ENCODE measurements around the gene R3HCC1L.
"Not testable (repeated sequence)": the region's sequence is repeated elsewhere in the genome, so short reads cannot be mapped to it uniquely, and the experiment has no call there.

The R3HCC1L gene

DNA sequence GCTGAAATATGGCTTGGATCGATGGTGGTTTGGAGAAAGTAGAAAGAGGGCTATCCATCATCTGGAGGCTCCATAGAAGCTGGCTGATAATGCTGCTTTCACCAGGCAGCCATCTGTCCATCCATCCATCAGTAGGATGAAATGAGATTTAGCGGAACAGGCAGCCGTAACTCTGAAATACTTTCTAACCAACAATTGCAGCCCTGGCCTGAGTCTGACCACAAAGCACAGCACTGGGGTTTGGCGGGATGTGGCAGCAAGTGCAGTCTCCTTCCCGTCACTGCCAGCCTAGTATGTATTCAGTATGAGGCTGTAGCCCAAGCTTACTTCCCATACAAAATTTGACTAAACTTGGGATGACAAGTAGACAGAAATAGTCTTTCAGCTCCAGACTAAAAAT is 38.0 kb downstream of the R3HCC1L start:
- DNase-seq (ENCODE audit: low read depth in 2 of 2): no peak

DNA sequence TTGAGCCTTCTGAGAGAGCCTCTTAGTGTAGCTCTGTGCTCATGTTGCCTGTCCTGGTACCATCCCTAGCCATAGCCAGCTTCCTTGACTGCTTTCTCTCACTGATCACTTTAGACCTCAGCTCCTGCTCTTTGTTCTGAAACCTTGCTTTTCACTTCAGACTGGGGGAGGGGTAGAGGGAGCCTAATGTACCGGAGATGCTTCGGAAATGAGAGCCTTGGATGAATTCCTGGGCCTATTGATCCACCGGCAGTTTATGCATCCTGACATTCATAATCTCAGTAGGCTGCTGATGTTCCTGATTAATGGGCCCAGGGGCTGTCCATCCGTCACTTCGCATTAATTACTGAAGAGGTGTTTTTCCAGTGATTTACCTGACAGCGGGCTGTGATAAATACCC is 38.8 kb downstream of the R3HCC1L start:
- DNase-seq (ENCODE audit: low read depth in 2 of 2): no peak

DNA sequence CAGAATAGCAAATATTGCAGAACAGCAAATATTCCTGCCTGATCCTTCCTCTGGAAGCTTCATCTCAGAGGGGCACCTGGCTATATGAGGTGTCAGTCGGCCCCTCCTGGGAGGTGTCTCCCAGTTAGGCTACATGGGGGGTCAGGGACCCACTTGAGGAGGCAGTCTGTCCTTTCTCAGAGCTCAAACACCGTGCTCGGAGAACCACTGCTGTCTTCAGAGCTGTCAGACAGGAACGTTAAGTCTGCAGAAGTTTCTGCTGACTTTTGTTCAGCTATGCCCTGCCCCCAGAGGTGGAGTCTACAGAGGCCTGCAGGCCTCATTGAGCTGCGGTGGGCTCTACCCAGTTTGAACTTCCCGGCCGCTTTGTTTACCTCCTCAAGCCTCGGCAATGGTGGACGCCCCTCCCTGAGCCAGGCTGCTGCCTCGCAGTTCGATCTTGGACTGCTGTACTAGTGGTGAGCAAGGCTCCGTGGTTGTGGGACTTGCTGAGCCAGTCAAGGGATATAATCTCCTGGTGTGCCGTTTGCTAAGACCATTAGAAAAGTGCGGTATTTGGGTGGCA is 48.0 kb downstream of the R3HCC1L start:
- DNase-seq (ENCODE audit: low read depth in 2 of 2): not testable (repeated sequence)

DNA sequence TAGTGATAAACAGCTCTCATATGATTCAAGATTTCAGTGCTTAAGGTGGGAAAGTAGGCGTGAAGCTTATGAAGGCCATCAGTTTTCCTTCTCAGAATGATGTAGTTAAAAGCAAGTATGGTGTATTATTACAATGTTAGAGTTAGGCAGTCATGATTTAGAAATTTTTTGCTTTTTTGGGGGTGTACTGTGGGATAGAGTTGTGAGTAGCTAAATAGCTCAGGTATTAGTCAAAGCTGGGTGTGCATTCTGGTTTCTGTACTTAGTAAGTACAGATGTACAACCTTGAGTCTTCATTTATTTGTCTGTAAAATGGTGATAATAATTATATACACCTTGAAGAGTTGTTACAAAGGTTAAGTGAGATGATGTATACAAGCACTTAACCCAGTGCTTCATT is 52.2 kb downstream of the R3HCC1L start:
- no peak for DNase-seq (ENCODE audit: low read depth in 2 of 2)

DNA sequence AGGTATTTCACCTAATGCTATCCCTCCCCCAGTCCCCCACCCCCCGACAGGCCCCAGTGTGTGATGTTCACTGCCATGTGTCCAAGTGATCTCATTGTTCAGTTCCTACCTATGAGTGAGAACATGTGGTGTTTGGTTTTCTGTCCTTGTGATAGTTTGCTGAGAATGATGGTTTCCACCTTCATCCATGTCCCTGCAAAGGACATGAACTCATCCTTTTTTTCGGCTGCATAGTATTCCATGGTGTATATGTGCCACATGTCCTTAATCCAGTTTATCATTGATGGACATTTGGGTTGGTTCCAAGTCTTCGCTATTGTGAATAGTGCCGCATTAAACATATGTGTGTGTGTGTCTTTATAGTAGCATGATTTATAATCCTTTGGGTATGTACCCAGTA is 56.3 kb downstream of the R3HCC1L start:
- not testable (repeated sequence) for DNase-seq (ENCODE audit: low read depth in 2 of 2)

DNA sequence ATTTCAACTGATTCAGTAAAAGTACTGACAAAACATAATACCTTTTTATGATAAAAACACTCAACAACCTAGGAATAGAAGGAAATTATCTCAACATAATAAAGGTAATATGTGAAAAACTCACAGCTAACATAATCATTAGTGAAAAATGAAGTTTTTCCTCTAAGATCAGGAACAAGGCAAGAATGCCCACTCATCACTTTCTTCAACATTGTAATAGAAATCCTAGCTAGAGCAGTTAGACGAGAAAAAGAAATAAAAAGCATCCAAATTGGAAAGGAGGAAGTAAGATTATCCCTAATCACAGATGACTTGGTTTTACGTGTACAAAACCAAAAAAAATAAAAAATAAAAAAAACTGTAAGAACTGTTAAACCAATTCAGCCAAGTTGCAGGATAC is 58.6 kb downstream of the R3HCC1L start:
- DNase-seq (ENCODE audit: low read depth in 2 of 2): no peak

DNA sequence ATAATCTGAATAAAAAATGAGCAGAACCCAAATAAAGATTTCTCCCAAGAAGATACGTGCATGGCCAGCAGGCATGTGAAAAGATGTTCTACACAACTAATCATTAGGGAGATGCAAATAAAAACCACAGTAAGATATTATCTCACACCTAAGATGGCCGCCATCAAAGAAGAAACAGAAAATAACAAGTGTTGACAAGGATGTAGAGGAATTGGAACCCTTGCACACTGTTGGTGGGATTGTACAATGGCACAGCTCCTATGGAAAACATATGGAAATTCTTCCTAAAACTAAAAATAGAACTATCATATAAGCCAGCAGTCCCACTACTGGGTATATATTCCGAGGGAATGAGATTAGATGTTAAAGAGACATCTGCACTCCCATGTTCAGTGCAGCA is 60.2 kb downstream of the R3HCC1L start:
- no peak for DNase-seq (ENCODE audit: low read depth in 2 of 2)

DNA sequence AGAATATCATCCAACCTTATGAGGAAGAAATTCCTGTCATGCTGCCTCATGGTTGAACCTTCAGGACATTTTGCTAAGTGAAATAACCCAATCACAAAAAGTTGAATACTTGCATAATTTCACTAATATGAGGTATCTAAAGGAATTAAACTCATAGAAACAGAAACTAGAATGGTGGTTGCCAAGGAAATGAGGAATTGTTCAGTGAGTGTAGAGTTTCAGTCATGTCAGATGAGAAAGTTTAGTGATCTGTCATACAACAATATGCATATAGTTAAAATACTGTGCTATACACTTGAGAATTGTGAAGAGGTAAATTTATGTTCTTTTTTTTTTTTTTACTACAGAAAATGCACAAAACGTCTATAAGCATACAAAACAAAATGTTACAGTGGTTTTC is 60.7 kb downstream of the R3HCC1L start:
- DNase-seq (ENCODE audit: low read depth in 2 of 2): no peak

DNA sequence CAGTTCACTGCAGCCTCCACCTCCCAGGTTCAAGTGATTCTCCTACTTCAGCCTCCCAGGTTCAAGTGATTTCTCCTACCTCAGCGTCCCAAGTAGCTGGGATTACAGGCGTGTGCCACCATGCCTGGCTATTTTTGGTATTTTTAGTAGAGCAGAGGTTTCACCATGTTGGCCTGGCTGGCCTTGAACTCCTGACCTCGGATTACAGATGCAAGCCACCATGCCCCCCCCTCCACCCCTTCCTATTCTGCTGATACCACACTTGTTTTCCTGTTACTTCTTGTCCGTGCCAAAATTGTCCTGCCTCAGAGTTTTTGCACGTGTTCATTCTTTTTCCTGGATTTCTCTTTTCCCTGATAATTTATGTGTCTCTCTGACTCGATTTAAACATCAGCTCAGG is 62.5 kb downstream of the R3HCC1L start:
- DNase-seq (ENCODE audit: low read depth in 2 of 2): no peak

DNA sequence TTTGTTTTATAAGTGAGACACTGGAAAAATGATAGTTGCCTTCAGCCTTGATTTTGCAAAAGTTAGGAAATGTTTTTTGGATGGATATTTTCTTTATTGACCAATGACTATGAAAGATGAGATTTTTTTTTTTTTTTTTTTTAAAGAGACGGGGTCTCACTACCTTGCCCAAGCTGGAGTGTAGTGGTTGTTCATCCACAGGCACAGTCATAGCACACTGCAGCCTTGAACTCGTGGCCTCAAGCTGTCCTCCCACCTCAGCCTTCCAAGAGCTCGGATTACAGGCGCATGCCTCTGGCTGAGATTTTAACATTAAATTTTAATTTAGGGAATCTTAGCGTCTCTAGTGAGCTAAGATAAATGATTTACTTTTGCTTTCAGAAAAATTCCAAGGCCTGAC is 67.3 kb downstream of the R3HCC1L start:
- no peak for DNase-seq (ENCODE audit: low read depth in 2 of 2)

DNA sequence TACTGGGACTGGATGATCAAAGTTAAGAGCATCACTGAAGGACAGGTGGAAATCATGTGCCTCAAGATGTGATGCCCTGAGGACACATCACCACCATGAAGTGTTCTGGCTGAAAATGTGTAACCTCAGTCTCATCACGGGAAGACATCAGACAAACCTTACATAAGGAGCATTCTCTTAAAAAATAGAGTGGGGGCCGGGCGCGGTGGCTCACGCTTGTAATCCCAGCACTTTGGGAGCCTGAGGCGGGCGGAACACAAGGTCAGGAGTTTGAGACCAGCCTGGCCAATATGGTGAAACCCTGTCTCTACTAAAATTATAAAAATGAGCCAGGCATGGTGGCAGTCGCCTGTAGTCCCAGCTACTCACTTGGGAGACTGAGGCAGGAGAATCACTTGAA is 67.9 kb downstream of the R3HCC1L start:
- DNase-seq (ENCODE audit: low read depth in 2 of 2): no peak

DNA sequence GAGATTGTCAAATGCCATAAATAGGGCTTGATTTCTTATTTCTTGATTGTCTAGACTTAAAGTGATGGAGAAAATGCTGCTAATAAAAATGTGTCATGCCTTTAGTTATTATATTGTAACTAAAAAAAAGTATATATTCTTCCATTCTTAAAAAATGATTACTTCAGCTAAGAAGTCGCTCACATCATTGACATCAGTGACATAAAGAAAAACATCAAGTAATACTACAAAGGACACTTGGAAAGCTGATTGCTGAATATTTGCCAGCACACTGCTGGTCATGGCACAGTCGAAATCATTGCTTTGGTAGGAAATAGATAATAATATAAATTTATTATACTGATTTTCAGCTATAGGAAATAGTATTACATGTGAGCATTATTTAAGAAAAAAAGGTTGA is 70.9 kb downstream of the R3HCC1L start:
- DNase-seq (ENCODE audit: low read depth in 2 of 2): no peak

DNA sequence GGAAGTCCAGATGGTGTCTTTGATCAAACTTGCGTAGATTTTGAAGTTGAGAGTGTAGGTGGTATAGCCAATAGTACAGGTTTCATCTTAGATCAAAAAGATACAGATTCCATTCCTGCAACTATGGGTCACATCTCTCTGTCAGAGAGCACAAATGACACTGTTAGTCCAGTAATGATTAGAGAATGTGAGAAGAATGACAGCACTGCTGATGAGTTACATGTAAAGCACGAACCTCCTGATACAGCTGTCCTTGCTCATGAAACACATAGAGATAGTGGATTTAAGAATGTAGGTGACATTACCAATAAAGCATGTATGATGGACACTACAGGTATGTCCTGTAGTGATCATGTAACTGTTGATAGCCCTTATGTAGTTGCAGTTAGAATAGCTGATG is 74.5 kb downstream of the R3HCC1L start:
- DNase-seq (ENCODE audit: low read depth in 2 of 2): no peak

DNA sequence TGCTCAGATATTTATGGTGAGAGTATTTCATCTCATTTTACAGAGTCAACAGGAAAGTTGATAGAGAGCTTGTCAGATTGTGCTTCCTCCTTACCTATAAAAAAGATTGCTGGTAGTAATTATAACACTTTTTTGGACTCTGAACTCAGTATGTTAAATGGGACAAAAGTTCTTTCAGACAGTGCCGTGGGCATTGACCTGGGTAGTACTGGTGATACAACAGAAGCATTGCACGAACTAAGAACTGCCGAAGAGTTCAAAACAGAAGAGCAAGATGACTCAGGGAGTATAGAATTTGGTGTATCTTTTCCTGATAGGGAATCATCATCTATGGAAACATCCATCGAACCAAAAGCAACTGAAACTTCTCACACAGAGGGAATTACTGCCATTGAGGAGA is 75.0 kb downstream of the R3HCC1L start:
- DNase-seq (ENCODE audit: low read depth in 2 of 2): no peak

DNA sequence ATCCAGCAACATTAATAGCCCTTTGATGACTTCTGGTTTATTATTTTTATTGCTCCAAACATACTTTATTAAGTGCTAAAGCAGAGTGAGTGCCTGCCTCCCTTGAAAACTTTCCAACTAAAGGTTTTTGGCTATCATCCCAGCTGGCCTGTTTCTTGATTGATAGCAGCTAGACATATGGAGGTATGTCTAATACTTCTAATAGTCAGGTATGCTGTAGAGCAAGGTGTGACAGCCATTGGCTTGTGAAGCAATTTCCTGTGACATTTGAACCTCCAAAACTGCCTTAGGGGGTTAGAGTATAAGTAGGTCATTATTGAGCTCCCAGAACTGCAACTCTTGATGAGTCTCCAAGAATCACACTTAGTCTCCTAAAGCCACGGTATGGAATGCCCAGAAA is 77.7 kb downstream of the R3HCC1L start:
- no peak for DNase-seq (ENCODE audit: low read depth in 2 of 2)

DNA sequence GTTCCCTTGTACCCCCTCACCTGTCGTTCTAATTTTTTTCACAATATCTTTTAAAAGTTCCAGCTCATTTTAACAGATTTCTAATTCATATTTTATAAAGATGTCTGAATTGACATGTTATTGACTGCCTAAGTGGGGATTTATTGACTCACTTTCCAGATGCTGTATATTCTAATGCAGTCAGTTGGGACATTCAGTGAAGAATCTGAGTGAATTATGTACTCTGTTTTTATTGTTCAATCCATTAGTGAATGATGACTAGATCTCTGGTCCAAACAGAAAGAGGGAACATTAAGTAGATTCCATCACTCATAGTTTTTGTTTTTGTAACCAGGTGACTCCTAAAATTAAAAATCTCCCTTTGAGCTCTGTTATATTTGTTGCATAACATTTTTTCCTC is 79.3 kb downstream of the R3HCC1L start:
- no peak for DNase-seq (ENCODE audit: low read depth in 2 of 2)

DNA sequence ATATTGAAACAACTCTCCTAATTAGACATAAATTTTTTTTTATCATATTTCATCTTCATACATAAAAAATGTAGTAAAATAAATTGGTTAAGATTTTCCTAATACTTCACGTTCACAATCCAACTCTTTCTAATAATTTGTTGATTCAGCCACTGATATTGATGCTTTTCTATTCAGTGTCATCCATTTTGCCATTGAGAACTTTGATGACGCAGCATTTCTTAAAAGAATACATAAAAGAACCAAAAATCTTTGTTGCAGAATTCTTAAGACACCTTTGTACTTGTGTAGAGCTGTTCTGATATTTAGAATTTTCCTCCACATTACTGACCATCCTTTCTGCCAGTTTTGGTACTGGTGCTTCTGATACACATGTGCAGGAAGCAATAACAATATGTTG is 80.9 kb downstream of the R3HCC1L start:
- no peak for DNase-seq (ENCODE audit: low read depth in 2 of 2)

DNA sequence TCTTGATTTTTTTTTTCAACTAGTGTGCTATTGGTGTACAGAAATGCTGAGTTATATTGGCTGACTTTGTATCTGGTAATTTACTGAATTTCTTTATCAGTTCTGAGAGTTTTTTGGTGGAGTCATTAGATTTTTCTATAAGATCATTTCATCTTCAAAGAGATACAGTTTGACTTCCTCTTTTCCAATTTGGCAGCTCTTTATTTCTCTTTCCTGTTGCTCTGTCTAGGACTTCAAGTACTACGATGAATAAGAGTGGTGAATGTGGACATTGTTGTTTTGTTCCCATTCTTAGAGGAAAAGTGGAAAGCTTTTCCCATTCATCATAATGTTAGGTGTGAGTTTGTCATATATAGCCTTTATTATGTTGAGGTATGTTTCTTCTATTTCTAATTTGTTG is 83.3 kb downstream of the R3HCC1L start:
- DNase-seq (ENCODE audit: low read depth in 2 of 2): no peak

DNA sequence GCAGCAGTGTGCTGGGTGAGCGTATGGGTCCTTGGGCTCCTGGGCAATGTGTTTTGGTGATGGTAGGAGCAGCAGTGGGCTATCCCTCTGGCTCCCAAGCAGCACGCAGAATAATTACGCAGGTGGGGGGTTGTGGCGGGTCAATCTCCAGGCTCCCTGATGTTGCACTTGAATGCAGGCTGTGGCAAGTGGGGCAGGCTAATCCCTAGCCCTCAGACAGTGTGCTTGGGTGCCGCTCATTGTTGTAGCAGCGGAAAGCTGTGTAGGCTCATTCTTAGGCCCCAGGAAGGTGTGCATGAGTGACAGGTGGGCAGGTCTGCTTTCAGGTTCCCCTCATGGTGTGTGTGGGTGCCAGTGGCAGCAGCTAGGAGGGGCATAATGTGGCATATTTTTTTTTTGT is 89.4 kb downstream of the R3HCC1L start:
- DNase-seq (ENCODE audit: low read depth in 2 of 2): no peak

DNA sequence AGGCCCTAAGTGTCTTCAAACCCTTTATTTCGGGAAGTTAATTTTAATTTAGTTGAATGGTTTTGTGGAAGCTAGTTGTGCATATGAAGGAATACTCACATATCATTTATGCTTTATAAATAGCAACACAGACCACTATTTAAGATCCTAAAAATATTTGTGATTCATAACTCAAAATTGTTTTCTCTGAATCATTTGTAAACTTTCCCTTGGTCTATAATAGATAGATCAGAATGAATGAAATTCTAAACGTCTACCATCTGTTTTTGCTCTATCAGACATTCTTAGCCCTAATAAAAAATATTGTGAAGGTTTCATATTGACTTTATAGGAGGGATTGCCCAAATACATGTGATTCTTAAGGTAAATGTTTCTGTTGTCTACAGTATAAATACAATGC is 90.1 kb downstream of the R3HCC1L start:
- no peak for DNase-seq (ENCODE audit: low read depth in 2 of 2)

DNA sequence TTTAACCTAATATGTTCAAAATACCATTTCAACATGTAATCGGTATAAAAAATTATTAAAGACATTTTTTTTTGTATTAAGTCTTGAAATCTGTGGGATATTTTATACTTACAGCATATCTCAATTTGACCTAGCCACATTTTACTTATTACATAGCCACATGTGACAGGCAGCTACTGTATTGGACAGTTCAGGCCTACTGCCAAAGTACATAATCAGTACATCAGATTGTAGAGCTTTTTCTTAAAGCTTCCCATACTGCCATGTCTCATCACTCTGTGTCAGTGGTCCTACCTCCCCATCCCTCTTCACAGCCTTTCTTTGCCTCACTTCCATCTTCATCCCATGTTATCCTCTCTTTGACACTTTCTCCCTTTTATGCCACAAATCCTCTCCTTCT is 90.5 kb downstream of the R3HCC1L start:
- DNase-seq (ENCODE audit: low read depth in 2 of 2): no peak

DNA sequence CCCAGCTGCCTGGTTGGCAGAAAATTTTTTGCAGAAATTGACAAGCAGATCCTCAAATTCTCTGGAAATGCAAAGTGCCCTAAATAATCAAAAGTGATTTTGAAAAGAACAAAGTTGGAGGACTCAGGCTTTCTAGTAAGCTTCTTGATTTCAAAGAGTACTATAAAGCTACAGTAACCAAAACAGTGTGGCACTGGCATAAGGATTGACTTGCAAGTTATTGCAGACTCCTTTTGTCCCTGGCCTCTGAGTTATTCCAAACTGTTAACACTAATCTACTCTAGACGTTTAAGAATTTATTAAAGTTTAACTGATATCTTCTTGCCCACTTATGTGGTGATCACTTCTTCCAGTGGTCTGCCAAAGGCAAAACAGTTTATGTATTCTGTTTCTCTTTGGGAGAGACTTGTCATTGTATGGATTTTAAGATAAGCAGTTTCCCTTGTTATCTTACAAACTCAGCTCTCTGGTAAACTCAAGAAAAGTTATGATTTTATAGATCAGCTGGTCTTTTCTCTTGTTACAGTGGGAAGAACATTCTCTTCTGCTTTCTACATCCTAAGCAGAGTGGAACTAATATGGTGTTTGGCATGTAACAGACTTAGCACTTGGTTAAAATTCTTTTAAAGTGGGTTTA is 92.2 kb downstream of the R3HCC1L start:
- no peak for DNase-seq (ENCODE audit: low read depth in 2 of 2)

DNA sequence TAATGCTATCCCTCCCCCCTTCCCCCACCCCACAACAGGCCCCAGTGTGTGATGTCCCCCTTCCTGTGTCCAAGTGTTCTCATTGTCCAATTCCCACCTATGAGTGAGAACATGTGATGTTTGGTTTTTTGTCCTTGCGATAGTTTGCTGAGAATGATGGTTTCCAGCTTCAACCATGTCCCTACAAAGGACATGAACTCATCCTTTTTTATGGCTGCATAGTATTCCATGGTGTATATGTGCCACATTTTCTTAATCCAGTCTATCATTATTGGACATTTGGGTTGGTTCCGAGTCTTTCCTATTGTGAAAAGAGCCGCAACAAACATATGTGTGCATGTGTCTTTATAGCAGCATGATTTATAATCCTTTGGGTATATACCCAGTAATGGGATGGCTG is 93.3 kb downstream of the R3HCC1L start:
- DNase-seq (ENCODE audit: low read depth in 2 of 2): not testable (repeated sequence)

DNA sequence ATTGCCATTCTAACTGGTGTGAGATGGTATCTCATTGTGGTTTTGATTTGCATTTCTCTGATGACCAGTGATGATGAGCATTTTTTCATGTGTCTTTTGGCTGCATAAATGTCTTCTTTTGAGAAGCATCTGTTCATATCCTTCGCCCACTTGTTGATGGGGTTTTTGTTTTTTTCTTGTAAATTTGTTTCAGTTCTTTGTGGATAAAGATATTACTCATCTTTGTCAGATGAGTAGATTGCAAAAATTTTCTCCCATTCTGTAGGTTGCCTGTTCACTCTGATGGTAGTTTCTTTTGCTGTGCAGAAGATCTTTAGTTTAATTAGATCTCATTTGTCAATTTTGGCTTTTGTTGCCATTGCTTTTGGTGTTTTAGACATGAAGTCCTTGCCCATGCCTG is 93.8 kb downstream of the R3HCC1L start:
- DNase-seq (ENCODE audit: low read depth in 2 of 2): not testable (repeated sequence)

All from stimulated activated CD4-positive, alpha-beta T cell treated with anti-CD3 and anti-CD28 coated beads, Interleukin-1b, Interleukin-23, amount 100 ng/mL, for 4 hours (primary cell).